K562 (cell line): ENCODE measurements around the gene H2BK1. TPM values are rescaled to one million over a fixed set of nuclear protein-coding genes. Genes with fewer than 3 reads are reported as not detected.
A peak's percentile ranks its signal among the peaks of the same experiment; 100 is the strongest.

Source experiments
- ESRRB ChIP-seq: fragments of 250-450 bp; sonication (Bioruptor Pico); IDR thresholded peaks from 2 replicates; pipeline ENCODE4 v1.5.0; 2020; ENCODE audit warnings: mild to moderate bottlenecking, moderate library complexity, borderline replicate concordance
- KDM5B ChIP-seq: fragments of 200-600 bp; sonication (generic); IDR thresholded peaks from 2 replicates; pipeline ENCODE4 v1.6.1; 2012; ENCODE audit warnings: low read depth, mild to moderate bottlenecking, moderate library complexity, low read length, control low read depth, inconsistent platforms; ENCODE audit not compliant: insufficient replicate concordance
- MTA3 ChIP-seq: fragments of 450-650 bp; formaldehyde crosslinking; IDR thresholded peaks from 2 replicates; pipeline ENCODE4 v1.6.1; 2017; ENCODE audit warnings: mild to moderate bottlenecking, borderline replicate concordance
- POLR2G ChIP-seq: fragments of 200-400 bp; formaldehyde crosslinking; IDR thresholded peaks from 2 replicates; pipeline ENCODE4 v1.6.1; 2017; ENCODE audit warnings: low read depth, mild to moderate bottlenecking, antibody characterized with exemption, low read length, moderate library complexity
- TEAD1 ChIP-seq, 2 experiments: fragments of 450-650 bp in 1 of 2; sonication (generic) in 1 of 2; formaldehyde crosslinking; IDR thresholded peaks; 2 replicates each; pipeline versions ENCODE4 v1.4.0 to v1.8.0; 2020 to 2022; ENCODE audit warnings: mild to moderate bottlenecking in 2 of 2, missing genetic modification reagents in 1 of 2
- ZBED1 ChIP-seq: IDR thresholded peaks from 2 replicates; pipeline ENCODE4 v1.6.1; 2014
- polyA plus RNA-seq, 8 experiments: library from polyadenylated mRNA; depleted of rRNA in 4 of 8; stranded (reverse) in 5 of 8; unstranded in 3 of 8; fragments of >200 nt; fragmentation: Nextera tagmentation in 2 of 8; fragmentation: Illumina TruSeq in 1 of 8; extraction: Ambion mirVana in 2 of 8; extraction: Trizol in 1 of 8; gene quantifications; 2 replicates each; pipeline versions ENCODE4 v1.2.1 to v1.2.3, GENCODE V29; 2011 to 2014; ENCODE audit warnings: inconsistent platforms in 1 of 8, missing spikeins in 1 of 8
- total RNA-seq, 7 experiments: library from RNA; depleted of rRNA in 6 of 7; stranded (reverse); fragments of >200 nt in 6 of 7; fragmentation: Illumina TruSeq in 2 of 7; extraction: Trizol in 2 of 7; gene quantifications; 2 replicates each; pipeline versions ENCODE4 v1.2.1 to v1.2.3, GENCODE V29; 2011 to 2021; ENCODE audit warnings: low replicate concordance in 1 of 7
- TF ChIP-seq, protein P1 (sequence below): sonication (generic); formaldehyde crosslinking; IDR thresholded peaks from 2 replicates; pipeline ENCODE4 v1.8.0; 2023; ENCODE audit warnings: mild to moderate bottlenecking, missing genetic modification reagents
- TF ChIP-seq, protein P2 (sequence below): fragments of 450-650 bp; formaldehyde crosslinking; IDR thresholded peaks from 2 replicates; pipeline ENCODE4 v1.4.0; 2022; ENCODE audit warnings: mild to moderate bottlenecking, moderate library complexity
- TF ChIP-seq, protein P3 (sequence below): sonication (generic); formaldehyde crosslinking; IDR thresholded peaks from 2 replicates; pipeline ENCODE4 v1.9.0; 2022; ENCODE audit warnings: mild to moderate bottlenecking, missing genetic modification reagents
- TF ChIP-seq, protein P4 (sequence below): fragments of 450-650 bp; IDR thresholded peaks from 2 replicates; pipeline ENCODE4 v1.6.1; 2016; ENCODE audit warnings: low read depth
- TF ChIP-seq, protein P5 (sequence below): fragments of 450-650 bp; IDR thresholded peaks from 2 replicates; pipeline ENCODE4 v1.6.1; 2016; ENCODE audit warnings: missing biosample characterization, missing genetic modification characterization

H2BK1 gene
- total and polyA plus RNA-seq, 9 of the 15 experiments (the other 6 are each of a cell fraction or from before 2014, with no cell fraction given): not detected

DNA sequence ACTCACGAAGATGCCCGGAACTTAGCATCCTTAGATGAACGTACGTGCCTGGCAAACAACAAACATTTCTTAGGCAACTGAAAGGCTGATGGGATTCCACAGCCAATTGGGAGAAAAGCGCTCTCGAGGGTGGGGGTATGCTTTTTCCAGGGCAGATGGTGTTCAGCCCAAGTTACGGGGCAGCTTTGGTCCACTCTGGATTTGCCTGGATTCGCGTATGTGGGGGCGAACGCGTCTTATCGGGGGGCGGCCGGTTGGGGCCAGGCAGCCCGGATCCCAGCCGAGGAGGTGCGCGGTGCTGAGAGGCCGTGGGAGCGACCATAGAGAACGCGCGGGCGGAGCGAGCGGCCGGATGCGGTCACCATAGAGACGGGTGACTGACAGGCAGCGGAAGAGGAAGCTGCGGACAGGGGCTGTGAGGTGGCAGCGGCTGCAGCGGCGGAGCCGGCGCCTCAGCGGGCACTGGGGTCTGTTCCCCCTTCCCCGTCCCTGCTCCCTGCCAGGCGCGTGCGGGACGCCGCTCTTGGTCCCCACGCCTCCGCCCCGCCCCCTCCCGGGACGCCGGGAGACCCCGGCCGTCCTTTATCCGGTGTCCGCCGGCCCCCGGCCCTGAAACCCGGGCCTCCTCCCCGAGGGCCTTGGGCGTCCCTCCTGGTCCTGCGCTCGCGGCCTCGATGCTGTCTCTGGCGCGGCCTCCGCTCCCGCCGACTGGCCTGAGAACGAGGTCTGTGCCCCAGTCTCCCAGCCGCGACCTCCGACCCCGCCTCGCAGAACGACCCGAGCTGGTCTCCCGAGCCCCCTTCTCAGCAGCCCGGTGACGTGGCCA is 22.0 kb upstream of the H2BK1 start, which contains the start of gene CHPF2 (continued):
- TF ChIP-seq, protein P1, sequence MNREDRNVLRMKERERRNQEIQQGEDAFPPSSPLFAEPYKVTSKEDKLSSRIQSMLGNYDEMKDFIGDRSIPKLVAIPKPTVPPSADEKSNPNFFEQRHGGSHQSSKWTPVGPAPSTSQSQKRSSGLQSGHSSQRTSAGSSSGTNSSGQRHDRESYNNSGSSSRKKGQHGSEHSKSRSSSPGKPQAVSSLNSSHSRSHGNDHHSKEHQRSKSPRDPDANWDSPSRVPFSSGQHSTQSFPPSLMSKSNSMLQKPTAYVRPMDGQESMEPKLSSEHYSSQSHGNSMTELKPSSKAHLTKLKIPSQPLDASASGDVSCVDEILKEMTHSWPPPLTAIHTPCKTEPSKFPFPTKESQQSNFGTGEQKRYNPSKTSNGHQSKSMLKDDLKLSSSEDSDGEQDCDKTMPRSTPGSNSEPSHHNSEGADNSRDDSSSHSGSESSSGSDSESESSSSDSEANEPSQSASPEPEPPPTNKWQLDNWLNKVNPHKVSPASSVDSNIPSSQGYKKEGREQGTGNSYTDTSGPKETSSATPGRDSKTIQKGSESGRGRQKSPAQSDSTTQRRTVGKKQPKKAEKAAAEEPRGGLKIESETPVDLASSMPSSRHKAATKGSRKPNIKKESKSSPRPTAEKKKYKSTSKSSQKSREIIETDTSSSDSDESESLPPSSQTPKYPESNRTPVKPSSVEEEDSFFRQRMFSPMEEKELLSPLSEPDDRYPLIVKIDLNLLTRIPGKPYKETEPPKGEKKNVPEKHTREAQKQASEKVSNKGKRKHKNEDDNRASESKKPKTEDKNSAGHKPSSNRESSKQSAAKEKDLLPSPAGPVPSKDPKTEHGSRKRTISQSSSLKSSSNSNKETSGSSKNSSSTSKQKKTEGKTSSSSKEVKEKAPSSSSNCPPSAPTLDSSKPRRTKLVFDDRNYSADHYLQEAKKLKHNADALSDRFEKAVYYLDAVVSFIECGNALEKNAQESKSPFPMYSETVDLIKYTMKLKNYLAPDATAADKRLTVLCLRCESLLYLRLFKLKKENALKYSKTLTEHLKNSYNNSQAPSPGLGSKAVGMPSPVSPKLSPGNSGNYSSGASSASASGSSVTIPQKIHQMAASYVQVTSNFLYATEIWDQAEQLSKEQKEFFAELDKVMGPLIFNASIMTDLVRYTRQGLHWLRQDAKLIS (CRISPR knock-in tag): peak; percentile 83; the same call in 1 of the 2 replicates
- TF ChIP-seq, protein P2, sequence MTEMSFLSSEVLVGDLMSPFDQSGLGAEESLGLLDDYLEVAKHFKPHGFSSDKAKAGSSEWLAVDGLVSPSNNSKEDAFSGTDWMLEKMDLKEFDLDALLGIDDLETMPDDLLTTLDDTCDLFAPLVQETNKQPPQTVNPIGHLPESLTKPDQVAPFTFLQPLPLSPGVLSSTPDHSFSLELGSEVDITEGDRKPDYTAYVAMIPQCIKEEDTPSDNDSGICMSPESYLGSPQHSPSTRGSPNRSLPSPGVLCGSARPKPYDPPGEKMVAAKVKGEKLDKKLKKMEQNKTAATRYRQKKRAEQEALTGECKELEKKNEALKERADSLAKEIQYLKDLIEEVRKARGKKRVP: no peak; the same call in 1 of the 2 replicates
- TF ChIP-seq, protein P3, sequence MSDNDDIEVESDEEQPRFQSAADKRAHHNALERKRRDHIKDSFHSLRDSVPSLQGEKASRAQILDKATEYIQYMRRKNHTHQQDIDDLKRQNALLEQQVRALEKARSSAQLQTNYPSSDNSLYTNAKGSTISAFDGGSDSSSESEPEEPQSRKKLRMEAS (CRISPR knock-in tag): peak; percentile 17
- TF ChIP-seq MTA3 (peak; percentile 74; the same call in 1 of the 2 replicates), ESRRB (CRISPR knock-in tag) (no peak), POLR2G (peak; percentile 87), TEAD1 (CRISPR knock-in tag; IDR thresholded peaks at IDR 0.05) (no peak; a peak in 2 of 4 replicates), ZBED1 (0 out of 2 replicates have a peak, but pooled peaks have one; percentile 73), KDM5B (peak; percentile 93)
- TF ChIP-seq, protein P4, sequence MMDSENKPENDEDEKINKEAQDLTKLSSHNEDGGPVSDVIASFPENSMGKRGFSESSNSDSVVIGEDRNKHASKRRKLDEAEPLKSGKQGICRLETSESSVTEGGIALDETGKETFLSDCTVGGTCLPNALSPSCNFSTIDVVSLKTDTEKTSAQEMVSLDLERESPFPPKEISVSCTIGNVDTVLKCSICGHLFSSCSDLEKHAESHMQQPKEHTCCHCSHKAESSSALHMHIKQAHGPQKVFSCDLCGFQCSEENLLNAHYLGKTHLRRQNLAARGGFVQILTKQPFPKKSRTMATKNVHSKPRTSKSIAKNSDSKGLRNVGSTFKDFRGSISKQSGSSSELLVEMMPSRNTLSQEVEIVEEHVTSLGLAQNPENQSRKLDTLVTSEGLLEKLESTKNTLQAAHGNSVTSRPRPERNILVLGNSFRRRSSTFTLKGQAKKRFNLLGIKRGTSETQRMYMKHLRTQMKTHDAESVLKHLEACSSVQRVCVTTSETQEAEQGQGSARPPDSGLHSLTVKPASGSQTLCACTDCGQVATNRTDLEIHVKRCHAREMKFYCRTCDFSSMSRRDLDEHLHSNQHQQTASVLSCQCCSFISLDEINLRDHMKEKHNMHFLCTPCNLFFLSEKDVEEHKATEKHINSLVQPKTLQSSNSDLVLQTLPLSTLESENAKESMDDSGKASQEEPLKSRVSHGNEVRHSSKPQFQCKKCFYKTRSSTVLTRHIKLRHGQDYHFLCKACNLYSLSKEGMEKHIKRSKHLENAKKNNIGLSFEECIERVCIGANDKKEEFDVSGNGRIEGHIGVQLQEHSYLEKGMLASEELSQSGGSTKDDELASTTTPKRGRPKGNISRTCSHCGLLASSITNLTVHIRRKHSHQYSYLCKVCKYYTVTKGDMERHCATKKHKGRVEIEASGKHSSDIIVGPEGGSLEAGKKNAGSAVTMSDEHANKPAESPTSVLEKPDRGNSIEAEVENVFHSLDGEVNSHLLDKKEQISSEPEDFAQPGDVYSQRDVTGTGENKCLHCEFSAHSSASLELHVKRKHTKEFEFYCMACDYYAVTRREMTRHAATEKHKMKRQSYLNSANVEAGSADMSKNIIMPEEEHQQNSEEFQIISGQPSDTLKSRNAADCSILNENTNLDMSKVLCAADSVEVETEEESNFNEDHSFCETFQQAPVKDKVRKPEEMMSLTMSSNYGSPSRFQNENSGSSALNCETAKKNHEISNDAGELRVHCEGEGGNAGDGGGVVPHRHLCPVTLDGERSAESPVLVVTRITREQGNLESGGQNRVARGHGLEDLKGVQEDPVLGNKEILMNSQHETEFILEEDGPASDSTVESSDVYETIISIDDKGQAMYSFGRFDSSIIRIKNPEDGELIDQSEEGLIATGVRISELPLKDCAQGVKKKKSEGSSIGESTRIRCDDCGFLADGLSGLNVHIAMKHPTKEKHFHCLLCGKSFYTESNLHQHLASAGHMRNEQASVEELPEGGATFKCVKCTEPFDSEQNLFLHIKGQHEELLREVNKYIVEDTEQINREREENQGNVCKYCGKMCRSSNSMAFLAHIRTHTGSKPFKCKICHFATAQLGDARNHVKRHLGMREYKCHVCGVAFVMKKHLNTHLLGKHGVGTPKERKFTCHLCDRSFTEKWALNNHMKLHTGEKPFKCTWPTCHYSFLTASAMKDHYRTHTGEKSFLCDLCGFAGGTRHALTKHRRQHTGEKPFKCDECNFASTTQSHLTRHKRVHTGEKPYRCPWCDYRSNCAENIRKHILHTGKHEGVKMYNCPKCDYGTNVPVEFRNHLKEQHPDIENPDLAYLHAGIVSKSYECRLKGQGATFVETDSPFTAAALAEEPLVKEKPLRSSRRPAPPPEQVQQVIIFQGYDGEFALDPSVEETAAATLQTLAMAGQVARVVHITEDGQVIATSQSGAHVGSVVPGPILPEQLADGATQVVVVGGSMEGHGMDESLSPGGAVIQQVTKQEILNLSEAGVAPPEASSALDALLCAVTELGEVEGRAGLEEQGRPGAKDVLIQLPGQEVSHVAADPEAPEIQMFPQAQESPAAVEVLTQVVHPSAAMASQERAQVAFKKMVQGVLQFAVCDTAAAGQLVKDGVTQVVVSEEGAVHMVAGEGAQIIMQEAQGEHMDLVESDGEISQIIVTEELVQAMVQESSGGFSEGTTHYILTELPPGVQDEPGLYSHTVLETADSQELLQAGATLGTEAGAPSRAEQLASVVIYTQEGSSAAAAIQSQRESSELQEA: no peak
- TF ChIP-seq, protein P5, sequence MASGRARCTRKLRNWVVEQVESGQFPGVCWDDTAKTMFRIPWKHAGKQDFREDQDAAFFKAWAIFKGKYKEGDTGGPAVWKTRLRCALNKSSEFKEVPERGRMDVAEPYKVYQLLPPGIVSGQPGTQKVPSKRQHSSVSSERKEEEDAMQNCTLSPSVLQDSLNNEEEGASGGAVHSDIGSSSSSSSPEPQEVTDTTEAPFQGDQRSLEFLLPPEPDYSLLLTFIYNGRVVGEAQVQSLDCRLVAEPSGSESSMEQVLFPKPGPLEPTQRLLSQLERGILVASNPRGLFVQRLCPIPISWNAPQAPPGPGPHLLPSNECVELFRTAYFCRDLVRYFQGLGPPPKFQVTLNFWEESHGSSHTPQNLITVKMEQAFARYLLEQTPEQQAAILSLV (tag): no peak
